WI38 (cell line): ENCODE measurements around the gene HLX.

Source experiments
- H3K4me3 ChIP-seq: 2 replicates; pipeline ENCODE4 v1.5.1; 2011; ENCODE audit warnings: low read depth, mild to moderate bottlenecking, control low read depth, low read length
- CTCF ChIP-seq: IDR thresholded peaks from 2 replicates; pipeline ENCODE4 v1.5.1; 2012; ENCODE audit warnings: low read depth, mild to moderate bottlenecking, control low read depth, low read length

HLX gene

GRCh38 chr1:220892997-220893700, 13.9 kb downstream of the HLX start:
- no peak overlapping the region for H3K4me3 ChIP-seq
- TF ChIP-seq CTCF, result no peak

GRCh38 chr1:220893701-220894024, 14.4 kb downstream of the HLX start:
- TF ChIP-seq CTCF, result no peak
- H3K4me3 ChIP-seq, result no peak overlapping the region

- H3K4me3 ChIP-seq, result no peak overlapping the region
- TF ChIP-seq CTCF, result no peak
Observed at GRCh38 chr1:220894025-220894923, 15.0 kb downstream of the HLX start.

GRCh38 chr1:220894924-220895256, 15.6 kb downstream of the HLX start:
- TF ChIP-seq CTCF, result no peak
- H3K4me3 ChIP-seq, result no peak overlapping the region

GRCh38 chr1:220895412-220895946, 16.2 kb downstream of the HLX start:
- TF ChIP-seq CTCF, result no peak
- H3K4me3 ChIP-seq, result no peak overlapping the region

GRCh38 chr1:220896092-220896491, 16.8 kb downstream of the HLX start:
- H3K4me3 ChIP-seq, result no peak overlapping the region

More at GRCh38 chr1:220896092-220896491, 16.8 kb downstream of the HLX start:
- TF ChIP-seq CTCF, result no peak
